ENCODE measurements around the gene GABPA. TPM values are rescaled to one million over a fixed set of nuclear protein-coding genes. Genes with fewer than 3 reads are reported as not detected.

The GABPA gene
- total RNA-seq, 1 experiment from 2014 or later = 18.2 TPM

- no peak for TF ChIP-seq EZH2 (IDR thresholded peaks at IDR 0.05; ENCODE audit: low read depth)
- TF ChIP-seq, protein P1, sequence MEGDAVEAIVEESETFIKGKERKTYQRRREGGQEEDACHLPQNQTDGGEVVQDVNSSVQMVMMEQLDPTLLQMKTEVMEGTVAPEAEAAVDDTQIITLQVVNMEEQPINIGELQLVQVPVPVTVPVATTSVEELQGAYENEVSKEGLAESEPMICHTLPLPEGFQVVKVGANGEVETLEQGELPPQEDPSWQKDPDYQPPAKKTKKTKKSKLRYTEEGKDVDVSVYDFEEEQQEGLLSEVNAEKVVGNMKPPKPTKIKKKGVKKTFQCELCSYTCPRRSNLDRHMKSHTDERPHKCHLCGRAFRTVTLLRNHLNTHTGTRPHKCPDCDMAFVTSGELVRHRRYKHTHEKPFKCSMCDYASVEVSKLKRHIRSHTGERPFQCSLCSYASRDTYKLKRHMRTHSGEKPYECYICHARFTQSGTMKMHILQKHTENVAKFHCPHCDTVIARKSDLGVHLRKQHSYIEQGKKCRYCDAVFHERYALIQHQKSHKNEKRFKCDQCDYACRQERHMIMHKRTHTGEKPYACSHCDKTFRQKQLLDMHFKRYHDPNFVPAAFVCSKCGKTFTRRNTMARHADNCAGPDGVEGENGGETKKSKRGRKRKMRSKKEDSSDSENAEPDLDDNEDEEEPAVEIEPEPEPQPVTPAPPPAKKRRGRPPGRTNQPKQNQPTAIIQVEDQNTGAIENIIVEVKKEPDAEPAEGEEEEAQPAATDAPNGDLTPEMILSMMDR (conservative IDR thresholded peaks at IDR 0.05) = peak; percentile 37; the same call in 1 of the 2 replicates
- no peaks in the 10 kb centered on the region for H3K79me2 ChIP-seq (ENCODE audit: low read depth)
- no peaks in the 10 kb centered on the region for H3K4me1 ChIP-seq (replicated peaks; ENCODE audit: insufficient read depth)
- peak overlapping the region; percentile 42; the same call in 1 of the 2 replicates for H2AFZ ChIP-seq
- peak overlapping the region; percentile 56 for H3K4me2 ChIP-seq
- ChIA-PET CTCF (no interaction called here), POLR2A (ENCODE audit: unreplicated experiment) (no interaction called here)
- peak in 1 of 2 experiments; percentile 3 for DNase-seq
- no peaks in the 10 kb centered on the region for H3K9me2 ChIP-seq (ENCODE audit: insufficient read depth)
- no peaks in the 10 kb centered on the region for H3K9me3 ChIP-seq (ENCODE audit: insufficient read depth, low read depth)
- H3K27ac ChIP-seq = no peak overlapping the region
- H3K27me3 ChIP-seq (ENCODE audit: insufficient read depth, low read depth) = no peaks in the 10 kb centered on the region
- no peaks in the 10 kb centered on the region for H3F3A ChIP-seq (ENCODE audit: insufficient read depth, low read depth)
- H3K4me3 ChIP-seq = no peak overlapping the region
- BruUV-seq (replicated peaks) = no TSS peak
- no peaks in the 10 kb centered on the region for H3K36me3 ChIP-seq (ENCODE audit: low read depth)
- H4K20me1 ChIP-seq (ENCODE audit: insufficient read depth) = no peaks in the 10 kb centered on the region
- intact Hi-C loops (cut with micrococcal nuclease; ENCODE audit: unreplicated experiment) = loop anchor here (10.0 kb wide), 2 partner anchors 185 to 925 kb away; partner anchors contain the start of gene MRPL39
These were observed 55.5 kb downstream of the GABPA start for GRCh38 chr21:25790122-25790877.

GRCh38 chr21:25790878-25791204 lies 56.1 kb downstream of the GABPA start:
- H3K27me3 ChIP-seq (ENCODE audit: insufficient read depth, low read depth) = no peaks in the 10 kb centered on the region
- POLR2A ChIA-PET (ENCODE audit: unreplicated experiment) = no interaction called here
- H2AFZ ChIP-seq = no peak overlapping the region
- no peaks in the 10 kb centered on the region for H4K20me1 ChIP-seq (ENCODE audit: insufficient read depth)
- intact Hi-C loops (cut with micrococcal nuclease; ENCODE audit: unreplicated experiment) = loop anchor here (10.0 kb wide), 2 partner anchors 186 to 924 kb away; partner anchors contain the start of gene MRPL39
- no peak overlapping the region for H3K27ac ChIP-seq
- CTCF ChIA-PET = no interaction called here
- DNase-seq = no peak
- no peak overlapping the region for H3K4me3 ChIP-seq
- no peaks in the 10 kb centered on the region for H3K36me3 ChIP-seq (ENCODE audit: low read depth)
- H3K9me3 ChIP-seq (ENCODE audit: insufficient read depth, low read depth) = no peaks in the 10 kb centered on the region
- H3K4me2 ChIP-seq = no peak overlapping the region; the same call in 1 of the 2 replicates
- H3K4me1 ChIP-seq (replicated peaks; ENCODE audit: insufficient read depth) = no peaks in the 10 kb centered on the region
- H3F3A ChIP-seq (ENCODE audit: insufficient read depth, low read depth) = no peaks in the 10 kb centered on the region
- H3K9me2 ChIP-seq (ENCODE audit: insufficient read depth) = no peaks in the 10 kb centered on the region
- no TSS peak for BruUV-seq (replicated peaks)
- H3K79me2 ChIP-seq (ENCODE audit: low read depth) = no peaks in the 10 kb centered on the region
- no peak for TF ChIP-seq EZH2 (IDR thresholded peaks at IDR 0.05; ENCODE audit: low read depth)
- TF ChIP-seq, protein P1 (conservative IDR thresholded peaks at IDR 0.05) = no peak

DNA sequence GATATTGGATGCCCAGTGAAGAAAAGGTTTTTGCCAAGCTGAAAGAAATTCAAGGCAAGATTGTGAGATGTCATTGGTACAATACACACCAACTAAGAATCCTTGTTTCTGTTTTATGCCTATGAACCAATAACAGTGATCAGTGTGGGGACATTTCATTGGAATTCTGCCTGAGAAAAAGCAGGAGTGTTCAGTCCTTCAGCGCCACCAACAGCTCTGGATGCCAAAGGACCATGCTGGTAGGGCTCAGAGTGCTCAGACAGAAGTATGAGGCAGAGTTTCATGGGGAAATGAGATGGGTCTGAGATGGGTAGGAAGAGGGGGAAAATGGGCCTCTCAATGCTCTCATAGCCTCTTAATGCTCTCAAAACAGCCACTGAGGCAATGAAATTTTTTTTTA lies 56.5 kb downstream of the GABPA start:
- no peaks in the 10 kb centered on the region for H3F3A ChIP-seq (ENCODE audit: insufficient read depth, low read depth)
- H3K79me2 ChIP-seq (ENCODE audit: low read depth) = no peaks in the 10 kb centered on the region
- H4K20me1 ChIP-seq (ENCODE audit: insufficient read depth) = no peaks in the 10 kb centered on the region
- intact Hi-C loops (cut with micrococcal nuclease; ENCODE audit: unreplicated experiment) = loop anchor here (10.0 kb wide), 2 partner anchors 187 to 923 kb away; partner anchors contain the start of gene MRPL39
- no peak overlapping the region for H3K4me2 ChIP-seq
- TF ChIP-seq EZH2 (IDR thresholded peaks at IDR 0.05; ENCODE audit: low read depth) = no peak
- TF ChIP-seq, protein P1 (conservative IDR thresholded peaks at IDR 0.05) = no peak
- no peak overlapping the region for H3K4me3 ChIP-seq
- ChIA-PET CTCF (interaction anchor here (0.6 kb wide), 1 partner anchor 926 kb away, joined by 3 read pairs; no protein-coding TSS in a partner anchor), POLR2A (ENCODE audit: unreplicated experiment) (no interaction called here)
- H3K27me3 ChIP-seq (ENCODE audit: insufficient read depth, low read depth) = no peaks in the 10 kb centered on the region
- no peak overlapping the region for H2AFZ ChIP-seq
- H3K27ac ChIP-seq = no peak overlapping the region
- no TSS peak for BruUV-seq (replicated peaks)
- no peak for DNase-seq
- H3K4me1 ChIP-seq (replicated peaks; ENCODE audit: insufficient read depth) = no peaks in the 10 kb centered on the region
- no peaks in the 10 kb centered on the region for H3K9me3 ChIP-seq (ENCODE audit: insufficient read depth, low read depth)
- no peaks in the 10 kb centered on the region for H3K36me3 ChIP-seq (ENCODE audit: low read depth)
- H3K9me2 ChIP-seq (ENCODE audit: insufficient read depth) = no peaks in the 10 kb centered on the region

All from PC-9 (cell line).